NCI-H1694 treated with DMSO at 0.1 percent for 48 hours (cell line): ENCODE results near the gene CCK.

Experiments
- DNase-seq: peaks from one replicate; lab custom pipeline; 2025; lab: John Stamatoyannopoulos, UW

CCK gene

GRCh38 chr3:42225486-42226363 lies 40.3 kb downstream of the CCK start:
- no peak for DNase-seq

- no peak for DNase-seq
Observed at GRCh38 chr3:42224658-42225421, 41.1 kb downstream of the CCK start.

GRCh38 chr3:42224178-42224577 lies 41.8 kb downstream of the CCK start:
- no peak for DNase-seq

- no peak for DNase-seq
Observed at GRCh38 chr3:42222942-42223693, 42.9 kb downstream of the CCK start.

GRCh38 chr3:42220436-42221121 lies 45.4 kb downstream of the CCK start:
- no peak for DNase-seq

GRCh38 chr3:42216931-42217333 lies 49.1 kb downstream of the CCK start:
- no peak for DNase-seq

GRCh38 chr3:42216302-42216701 lies 49.7 kb downstream of the CCK start:
- DNase-seq = no peak

- no peak for DNase-seq
Observed at GRCh38 chr3:42214565-42215283, 51.3 kb downstream of the CCK start.

- DNase-seq = no peak
Observed at GRCh38 chr3:42214064-42214463, 51.9 kb downstream of the CCK start.

- DNase-seq = no peak
Observed at GRCh38 chr3:42213417-42213816, 52.6 kb downstream of the CCK start.

GRCh38 chr3:42210726-42211125 lies 55.3 kb downstream of the CCK start:
- DNase-seq = no peak

- DNase-seq = no peak
Observed at GRCh38 chr3:42209917-42210316, 56.1 kb downstream of the CCK start.
